Measurements from ENCODE around the gene PCDHGA8.
"Not testable (repeated sequence)": the region's sequence is repeated elsewhere in the genome, so short reads cannot be mapped to it uniquely, and the experiment has no call there.

PCDHGA8 gene

DNA sequence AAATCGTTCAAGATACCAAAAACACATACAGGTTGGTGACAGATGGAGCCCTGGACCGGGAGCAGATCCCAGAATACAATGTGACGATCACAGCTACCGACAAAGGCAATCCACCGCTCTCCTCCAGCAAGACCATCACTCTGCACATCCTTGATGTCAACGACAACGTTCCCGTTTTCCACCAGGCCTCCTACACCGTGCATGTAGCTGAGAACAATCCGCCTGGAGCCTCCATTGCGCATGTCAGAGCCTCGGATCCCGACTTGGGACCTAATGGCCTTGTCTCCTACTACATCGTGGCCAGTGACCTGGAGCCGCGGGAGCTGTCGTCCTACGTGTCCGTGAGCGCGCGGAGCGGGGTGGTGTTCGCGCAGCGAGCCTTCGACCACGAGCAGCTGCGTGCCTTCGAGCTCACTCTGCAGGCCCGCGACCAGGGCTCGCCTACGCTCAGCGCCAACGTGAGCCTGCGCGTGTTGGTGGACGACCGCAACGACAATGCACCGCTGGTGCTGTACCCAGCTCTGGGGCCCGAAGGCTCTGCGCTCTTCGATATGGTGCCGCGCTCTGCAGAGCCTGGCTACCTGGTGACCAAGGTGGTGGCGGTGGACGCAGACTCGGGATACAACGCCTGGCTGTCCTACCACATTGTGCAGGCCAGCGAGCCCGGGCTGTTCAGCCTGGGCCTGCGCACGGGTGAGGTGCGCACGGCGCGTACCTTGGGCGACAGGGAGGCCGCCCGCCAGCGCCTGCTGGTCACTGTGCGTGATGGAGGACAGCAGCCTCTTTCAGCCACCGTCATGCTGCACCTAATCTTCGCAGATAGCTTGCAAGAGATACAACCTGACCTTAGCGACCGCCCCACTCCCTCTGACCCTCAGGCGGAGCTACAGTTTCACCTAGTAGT lies 20.6 kb upstream of the PCDHGA8 start:
- no peak for DNase-seq

DNA sequence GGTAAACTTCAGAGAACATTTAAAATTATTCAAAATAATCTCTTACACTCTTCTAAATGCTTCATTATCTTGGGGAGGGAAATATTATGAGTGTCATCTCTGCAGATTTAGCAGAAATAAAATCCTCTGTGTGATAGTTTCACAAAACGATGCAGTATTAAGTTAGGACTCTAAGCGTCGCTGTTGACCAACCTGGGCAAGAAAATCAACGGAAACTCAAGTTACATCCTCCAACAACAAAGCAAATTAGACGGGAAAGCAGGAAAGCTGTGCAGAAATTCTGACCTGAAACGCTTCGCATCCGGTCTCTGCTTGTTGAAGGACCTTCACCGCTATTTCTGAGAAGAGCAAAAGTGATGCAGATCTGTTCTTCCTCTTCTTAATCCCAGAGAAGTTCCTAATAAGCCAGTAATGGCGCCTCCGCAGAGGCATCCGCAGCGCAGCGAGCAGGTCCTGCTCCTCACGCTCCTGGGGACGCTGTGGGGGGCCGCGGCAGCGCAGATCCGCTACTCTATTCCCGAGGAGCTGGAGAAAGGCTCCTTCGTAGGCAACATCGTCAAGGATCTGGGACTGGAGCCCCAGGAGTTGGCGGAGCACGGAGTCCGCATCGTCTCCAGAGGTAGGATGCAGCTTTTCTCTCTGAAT lies 18.6 kb upstream of the PCDHGA8 start, which contains the start of gene PCDHGA6:
PCDHGA6 (plus strand) TSS at position 219 of the 645 bp plus-strand sequence; CDS start at position 412, 193 bp downstream.
- no peak for DNase-seq

DNA sequence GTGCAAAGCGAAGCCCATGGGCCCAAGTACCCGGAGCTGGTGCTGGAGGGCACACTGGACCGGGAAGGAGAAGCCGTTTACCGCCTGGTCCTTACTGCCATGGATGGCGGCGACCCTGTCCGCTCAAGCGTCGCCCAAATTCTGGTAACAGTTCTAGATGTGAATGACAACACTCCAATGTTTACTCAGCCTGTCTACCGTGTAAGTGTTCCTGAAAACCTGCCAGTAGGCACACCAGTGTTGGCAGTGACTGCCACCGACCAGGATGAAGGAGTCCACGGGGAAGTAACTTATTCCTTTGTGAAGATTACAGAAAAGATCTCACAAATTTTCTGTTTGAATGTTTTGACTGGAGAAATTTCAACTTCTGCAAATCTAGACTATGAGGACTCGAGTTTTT lies 17.8 kb upstream of the PCDHGA8 start:
- no peak for DNase-seq

GRCh38 chr5:141375444-141376155 lies 16.8 kb upstream of the PCDHGA8 start:
- DNase-seq, result not testable (repeated sequence)

- DNase-seq, result no peak
Measured at GRCh38 chr5:141382469-141383294, 9.8 kb upstream of the PCDHGA8 start, which contains the start of gene PCDHGA7. PCDHGA7 (plus strand) TSS chr5:141382742; CDS start chr5:141382900, 158 bp downstream.

DNA sequence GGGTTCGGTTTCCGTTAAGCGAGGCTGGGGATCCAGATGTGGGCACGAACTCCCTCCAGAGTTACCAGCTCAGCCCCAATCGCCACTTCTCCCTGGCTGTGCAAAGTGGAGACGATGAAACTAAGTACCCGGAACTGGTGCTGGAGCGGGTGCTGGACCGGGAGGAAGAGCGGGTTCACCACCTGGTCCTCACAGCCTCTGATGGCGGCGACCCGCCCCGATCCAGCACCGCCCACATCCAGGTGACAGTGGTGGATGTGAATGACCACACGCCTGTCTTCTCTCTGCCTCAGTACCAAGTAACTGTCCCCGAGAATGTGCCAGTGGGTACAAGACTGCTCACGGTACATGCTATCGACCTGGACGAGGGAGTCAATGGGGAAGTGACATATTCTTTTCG lies 9.1 kb upstream of the PCDHGA8 start:
- no peak for DNase-seq

DNA sequence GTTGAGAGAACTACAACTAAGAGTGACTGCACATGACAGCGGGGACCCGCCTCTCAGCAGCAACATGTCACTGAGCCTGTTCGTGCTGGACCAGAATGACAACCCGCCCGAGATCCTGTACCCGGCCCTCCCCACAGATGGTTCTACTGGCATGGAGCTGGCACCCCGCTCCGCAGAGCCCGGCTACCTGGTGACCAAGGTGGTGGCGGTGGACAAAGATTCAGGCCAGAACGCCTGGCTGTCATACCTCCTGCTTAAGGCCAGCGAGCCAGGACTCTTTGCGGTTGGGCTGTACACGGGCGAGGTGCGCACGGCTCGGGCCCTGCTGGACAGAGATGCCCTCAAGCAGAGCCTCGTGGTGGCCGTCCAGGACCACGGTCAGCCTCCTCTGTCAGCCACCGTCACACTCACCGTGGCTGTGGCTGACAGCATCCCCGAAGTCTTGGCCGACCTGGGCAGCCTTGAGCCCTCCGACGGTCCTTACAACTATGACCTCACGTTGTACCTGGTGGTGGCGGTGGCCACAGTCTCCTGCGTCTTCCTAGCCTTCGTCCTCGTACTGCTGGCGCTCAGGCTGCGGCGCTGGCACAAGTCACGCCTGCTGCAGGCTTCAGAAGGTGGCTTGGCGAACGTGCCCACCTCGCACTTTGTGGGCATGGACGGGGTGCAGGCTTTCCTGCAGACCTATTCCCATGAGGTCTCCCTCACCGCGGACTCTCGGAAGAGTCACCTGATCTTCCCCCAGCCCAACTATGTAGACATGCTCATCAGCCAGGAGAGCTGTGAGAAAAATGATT lies 7.8 kb upstream of the PCDHGA8 start:
- DNase-seq, result no peak

DNA sequence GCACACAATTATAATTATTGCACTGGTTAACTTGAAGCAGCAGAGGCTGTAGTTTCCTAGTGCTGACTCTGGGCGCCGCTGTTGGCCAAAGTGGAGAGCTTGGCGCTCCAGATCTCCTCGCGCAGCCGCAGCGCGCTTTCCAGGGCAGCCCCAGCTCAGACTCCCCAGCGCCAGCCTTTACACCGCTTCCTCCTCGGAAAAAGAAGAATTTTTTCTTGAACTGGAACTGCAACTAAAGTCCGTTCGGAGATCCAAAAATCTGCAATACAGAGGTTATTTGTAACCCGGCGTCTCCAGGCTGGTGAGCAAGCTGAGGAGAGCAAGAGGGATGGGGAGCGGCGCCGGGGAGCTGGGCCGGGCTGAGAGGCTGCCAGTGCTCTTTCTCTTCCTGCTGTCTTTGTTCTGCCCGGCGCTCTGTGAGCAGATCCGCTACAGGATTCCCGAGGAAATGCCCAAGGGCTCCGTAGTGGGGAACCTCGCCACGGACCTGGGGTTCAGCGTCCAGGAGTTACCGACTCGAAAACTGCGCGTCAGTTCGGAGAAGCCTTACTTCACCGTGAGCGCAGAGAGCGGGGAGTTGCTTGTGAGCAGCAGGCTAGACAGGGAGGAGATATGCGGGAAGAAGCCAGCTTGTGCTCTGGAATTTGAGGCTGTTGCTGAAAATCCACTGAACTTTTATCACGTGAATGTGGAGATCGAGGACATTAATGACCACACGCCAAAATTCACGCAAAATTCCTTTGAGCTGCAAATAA lies 4.7 kb upstream of the PCDHGA8 start, which contains the start of gene PCDHGB4:
PCDHGB4 (plus strand) TSS at position 142 of the 755 bp plus-strand sequence; CDS start at position 329, 187 bp downstream.
- not testable (repeated sequence) for DNase-seq

- no peak for DNase-seq
Measured at GRCh38 chr5:141388661-141389060, 3.8 kb upstream of the PCDHGA8 start.

- no peak for DNase-seq
Measured at GRCh38 chr5:141389153-141390042, 3.0 kb upstream of the PCDHGA8 start.

DNA sequence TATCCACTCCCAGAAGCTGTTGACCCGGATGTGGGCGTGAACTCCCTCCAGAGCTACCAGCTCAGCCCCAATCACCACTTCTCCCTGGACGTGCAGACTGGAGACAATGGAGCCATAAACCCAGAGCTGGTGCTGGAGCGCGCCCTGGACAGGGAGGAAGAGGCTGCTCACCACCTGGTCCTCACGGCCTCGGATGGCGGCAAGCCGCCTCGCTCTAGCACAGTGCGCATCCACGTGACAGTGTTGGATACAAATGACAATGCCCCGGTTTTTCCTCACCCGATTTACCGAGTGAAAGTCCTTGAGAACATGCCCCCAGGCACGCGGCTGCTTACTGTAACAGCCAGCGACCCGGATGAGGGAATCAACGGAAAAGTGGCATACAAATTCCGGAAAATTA lies 834 bp downstream of the PCDHGA8 start:
- no peak for DNase-seq

- DNase-seq, result not testable (repeated sequence)
Measured at GRCh38 chr5:141394401-141395187, 2.2 kb downstream of the PCDHGA8 start.

- DNase-seq, result not testable (repeated sequence)
Measured at GRCh38 chr5:141397756-141398551, 5.5 kb downstream of the PCDHGA8 start, which contains the start of gene PCDHGB5. PCDHGB5 (plus strand) TSS chr5:141397947; CDS start chr5:141398128, 181 bp downstream.

GRCh38 chr5:141398608-141399007 lies 6.2 kb downstream of the PCDHGA8 start:
- DNase-seq, result no peak

DNA sequence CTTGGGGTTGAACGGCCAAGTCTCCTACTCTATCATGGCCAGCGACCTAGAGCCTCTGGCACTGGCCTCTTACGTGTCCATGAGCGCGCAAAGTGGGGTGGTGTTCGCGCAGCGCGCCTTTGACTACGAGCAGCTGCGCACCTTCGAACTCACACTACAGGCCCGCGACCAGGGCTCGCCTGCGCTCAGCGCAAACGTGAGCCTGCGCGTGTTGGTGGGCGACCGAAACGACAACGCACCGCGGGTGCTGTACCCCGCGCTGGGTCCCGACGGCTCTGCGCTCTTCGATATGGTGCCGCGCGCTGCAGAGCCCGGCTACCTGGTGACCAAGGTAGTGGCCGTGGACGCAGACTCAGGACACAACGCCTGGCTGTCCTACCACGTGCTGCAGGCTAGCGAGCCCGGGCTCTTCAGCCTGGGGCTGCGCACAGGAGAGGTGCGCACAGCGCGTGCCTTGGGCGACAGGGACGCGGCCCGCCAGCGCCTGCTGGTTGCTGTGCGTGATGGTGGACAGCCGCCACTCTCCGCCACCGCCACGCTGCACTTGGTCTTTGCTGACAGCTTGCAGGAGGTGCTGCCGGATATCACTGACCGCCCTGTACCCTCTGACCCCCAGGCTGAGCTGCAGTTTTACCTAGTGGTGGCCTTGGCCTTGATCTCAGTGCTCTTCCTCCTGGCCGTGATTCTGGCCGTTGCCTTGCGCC lies 7.3 kb downstream of the PCDHGA8 start:
- DNase-seq, result no peak

- no peak for DNase-seq
Measured at GRCh38 chr5:141402553-141403243, 10.3 kb downstream of the PCDHGA8 start, which contains the start of gene PCDHGA9. PCDHGA9 (plus strand) TSS chr5:141402778; CDS start chr5:141402953, 175 bp downstream.

Measured in NCI-H1694 (cell line).